NCI-H2196 (cell line): Measurements from ENCODE around the gene CDH4.
"Not testable (repeated sequence)": the region's sequence is repeated elsewhere in the genome, so short reads cannot be mapped to it uniquely, and the experiment has no call there.

ENCODE experiments used
- DNase-seq: peaks from one replicate; lab custom pipeline; 2025; ENCODE audit not compliant: unreplicated experiment; lab: John Stamatoyannopoulos, UW

Gene CDH4

GRCh38 chr20:61956396-61957342 is 704.6 kb downstream of the CDH4 start:
- DNase-seq, result peak; percentile 25

GRCh38 chr20:61957961-61958715 is 706.1 kb downstream of the CDH4 start:
- DNase-seq, result no peak

- DNase-seq, result no peak
These were observed 707.0 kb downstream of the CDH4 start for GRCh38 chr20:61958773-61959700.

GRCh38 chr20:61960836-61961235 is 708.8 kb downstream of the CDH4 start:
- DNase-seq, result no peak

- DNase-seq, result no peak
These were observed 711.1 kb downstream of the CDH4 start for GRCh38 chr20:61963149-61963548.

- DNase-seq, result no peak
These were observed 712.0 kb downstream of the CDH4 start for GRCh38 chr20:61963885-61964674.

- no peak for DNase-seq
These were observed 712.9 kb downstream of the CDH4 start for GRCh38 chr20:61964675-61965605.

- DNase-seq, result no peak
These were observed 713.8 kb downstream of the CDH4 start for GRCh38 chr20:61965606-61966491.

GRCh38 chr20:61966492-61967244 is 714.6 kb downstream of the CDH4 start:
- no peak for DNase-seq

GRCh38 chr20:61967300-61967699 is 715.2 kb downstream of the CDH4 start:
- no peak for DNase-seq

GRCh38 chr20:61968036-61968810 is 716.2 kb downstream of the CDH4 start:
- DNase-seq, result no peak

GRCh38 chr20:61968932-61969331 is 716.9 kb downstream of the CDH4 start:
- no peak for DNase-seq

- DNase-seq, result no peak
These were observed 717.7 kb downstream of the CDH4 start for GRCh38 chr20:61969806-61970205.

- no peak for DNase-seq
These were observed 718.3 kb downstream of the CDH4 start for GRCh38 chr20:61970357-61970756.

- DNase-seq, result not testable (repeated sequence)
These were observed 719.5 kb downstream of the CDH4 start for GRCh38 chr20:61971595-61971994.

GRCh38 chr20:61972636-61973508 is 720.8 kb downstream of the CDH4 start:
- no peak for DNase-seq
